Peyer's patch (tissue), 4 donors: Measurements from ENCODE around the gene ATG2B.

ENCODE experiments used
- CTCF ChIP-seq, 6 experiments: fragments of 450-650 bp in 4 of 6; fragments of 200-600 bp in 2 of 6; sonication (generic) in 1 of 6; IDR thresholded peaks; one replicate each; pipeline ENCODE4 v1.5.1; 2017 to 2019; ENCODE audit warnings: antibody characterized with exemption in 6 of 6, mild to moderate bottlenecking in 3 of 6, moderate library complexity in 1 of 6
- POLR2A ChIP-seq, 2 donors: fragments of 450-650 bp; IDR thresholded peaks; one replicate each; pipeline ENCODE4 v1.5.1; 2017; ENCODE audit warnings: antibody characterized with exemption in 2 of 2, mild to moderate bottlenecking in 2 of 2, moderate library complexity in 2 of 2

GRCh38 chr14:96341323-96341722, 21.8 kb downstream of the ATG2B start:
- TF ChIP-seq CTCF (IDR thresholded peaks at IDR 0.05) (no peak), POLR2A (IDR thresholded peaks at IDR 0.05) (no peak)
